ENCODE data around the gene KRTAP13-4. TPM values are rescaled to one million over a fixed set of nuclear protein-coding genes. Genes with fewer than 3 reads are reported as not detected.

Gene KRTAP13-4
- total and polyA plus RNA-seq, 2 donors (not counting 1 experiment from before 2014, with no cell fraction given): not detected

GRCh38 chr21:30444204-30444603 is 14.2 kb downstream of the KRTAP13-4 start:
- ATAC-seq (ENCODE audit: low read depth): no peak
- Histone ChIP-seq H3K27ac (ENCODE audit: low read length in 2 of 2) (no peak overlapping the region), H3K4me2 (replicated peaks; ENCODE audit: low read depth, low read length, poor library complexity, severe bottlenecking) (no peak overlapping the region), H4K20me1 (ENCODE audit: control insufficient read depth, insufficient read depth, low read length, poor library complexity, severe bottlenecking) (no peaks in the 10 kb centered on the region), H2AFZ (ENCODE audit: insufficient read depth, low read depth, low read length, poor library complexity, severe bottlenecking) (no peak overlapping the region), H3K4me1 (ENCODE audit: control insufficient read depth in 2 of 2, insufficient read depth in 2 of 2, low read length in 2 of 2) (no peaks in the 10 kb centered on the region), H3K4me3 (ENCODE audit: control extremely low read depth in 1 of 5, extremely low read depth in 1 of 5, insufficient read depth in 1 of 5, low read depth in 2 of 5, low read length in 4 of 5) (no peak overlapping the region), H3K9me3 (ENCODE audit: control extremely low read depth in 1 of 3, control insufficient read depth in 2 of 3, insufficient read depth in 1 of 3, low read length in 2 of 3) (no peaks in the 10 kb centered on the region), H3K27me3 (replicated peaks in 1 of 4; ENCODE audit: control extremely low read depth in 1 of 4, control insufficient read depth in 3 of 4, insufficient read depth in 4 of 4, low read length in 3 of 4) (no peaks in the 10 kb centered on the region), H3K36me3 (replicated peaks in 1 of 2; ENCODE audit: control extremely low read depth in 1 of 2, control insufficient read depth in 1 of 2, extremely low read depth in 1 of 2, insufficient read depth in 2 of 2, low read length in 1 of 2) (no peaks in the 10 kb centered on the region), H3K79me2 (ENCODE audit: control insufficient read depth, insufficient read depth, low read length) (no peaks in the 10 kb centered on the region), H3K9ac (ENCODE audit: low read length) (no peak overlapping the region)
- intact Hi-C loops (cut with micrococcal nuclease): no loop called here
- no peaks in the 10 kb centered on the region for H3K27me3 Mint-ChIP-seq
- TF ChIP-seq EZH2 (IDR thresholded peaks at IDR 0.05; ENCODE audit: borderline replicate concordance, insufficient read depth, low read depth, low read length, poor library complexity, severe bottlenecking): no peak
- no peak for TF ChIP-seq CTCF (IDR thresholded peaks at IDR 0.05)
- no peak overlapping the region for H3K27ac Mint-ChIP-seq
- CTCF ChIA-PET: no interaction called here
- H3K4me3 Mint-ChIP-seq: no peak overlapping the region
- no peaks in the 10 kb centered on the region for H3K4me1 Mint-ChIP-seq
- WGBS (ENCODE audit: insufficient coverage): 100% methylated on average over 1 of the region's 1 CpG
- no peak for DNase-seq
- H3K9me3 Mint-ChIP-seq (ENCODE audit: insufficient read depth): peaks cover 2% of the 10 kb centered on the region
- POLR2A ChIA-PET: no interaction called here

- intact Hi-C loops (cut with micrococcal nuclease): no loop called here
- POLR2A ChIA-PET: no interaction called here
- H3K4me1 ChIP-seq (ENCODE audit: control insufficient read depth in 2 of 2, insufficient read depth in 2 of 2, low read length in 2 of 2): no peaks in the 10 kb centered on the region
- no peak overlapping the region for H3K9ac ChIP-seq (ENCODE audit: low read length)
- no peak overlapping the region for H3K4me2 ChIP-seq (replicated peaks; ENCODE audit: low read depth, low read length, poor library complexity, severe bottlenecking)
- no peaks in the 10 kb centered on the region for H3K27me3 ChIP-seq (replicated peaks in 1 of 4; ENCODE audit: control extremely low read depth in 1 of 4, control insufficient read depth in 3 of 4, insufficient read depth in 4 of 4, low read length in 3 of 4)
- H4K20me1 ChIP-seq (ENCODE audit: control insufficient read depth, insufficient read depth, low read length, poor library complexity, severe bottlenecking): no peaks in the 10 kb centered on the region
- CTCF ChIA-PET: no interaction called here
- no peak for TF ChIP-seq CTCF (IDR thresholded peaks at IDR 0.05)
- TF ChIP-seq EZH2 (IDR thresholded peaks at IDR 0.05; ENCODE audit: borderline replicate concordance, insufficient read depth, low read depth, low read length, poor library complexity, severe bottlenecking): no peak
- no peaks in the 10 kb centered on the region for H3K36me3 ChIP-seq (replicated peaks in 1 of 2; ENCODE audit: control extremely low read depth in 1 of 2, control insufficient read depth in 1 of 2, extremely low read depth in 1 of 2, insufficient read depth in 2 of 2, low read length in 1 of 2)
- H3K27ac Mint-ChIP-seq: no peak overlapping the region
- no peak overlapping the region for H3K4me3 Mint-ChIP-seq
- H2AFZ ChIP-seq (ENCODE audit: insufficient read depth, low read depth, low read length, poor library complexity, severe bottlenecking): no peak overlapping the region
- H3K27me3 Mint-ChIP-seq: no peaks in the 10 kb centered on the region
- no peak overlapping the region for H3K4me3 ChIP-seq (ENCODE audit: control extremely low read depth in 1 of 5, extremely low read depth in 1 of 5, insufficient read depth in 1 of 5, low read depth in 2 of 5, low read length in 4 of 5)
- no peaks in the 10 kb centered on the region for H3K9me3 ChIP-seq (ENCODE audit: control extremely low read depth in 1 of 3, control insufficient read depth in 2 of 3, insufficient read depth in 1 of 3, low read length in 2 of 3)
- H3K27ac ChIP-seq (ENCODE audit: low read length in 2 of 2): no peak overlapping the region
- H3K9me3 Mint-ChIP-seq (ENCODE audit: insufficient read depth): peaks cover 2% of the 10 kb centered on the region
- no peaks in the 10 kb centered on the region for H3K79me2 ChIP-seq (ENCODE audit: control insufficient read depth, insufficient read depth, low read length)
- ATAC-seq (ENCODE audit: low read depth): no peak
- no peak for DNase-seq
- WGBS (ENCODE audit: insufficient coverage): 5% methylated on average over 4 of the region's 4 CpGs
- H3K4me1 Mint-ChIP-seq: no peaks in the 10 kb centered on the region
Observed at GRCh38 chr21:30447056-30447455, 17.0 kb downstream of the KRTAP13-4 start.
